IPS DF 6.9 (cell line): Measurements from ENCODE around the gene EPHB4.
"Not testable (repeated sequence)": the region's sequence is repeated elsewhere in the genome, so short reads cannot be mapped to it uniquely, and the experiment has no call there.

ENCODE experiments used
- DNase-seq: peaks from one replicate; pipeline ENCODE4 v3.0.0-alpha.2; 2013; ENCODE audit warnings: low read depth, low spot score
- H3K27ac ChIP-seq: one replicate; pipeline ENCODE4 v1.5.1; 2013; ENCODE audit warnings: low read length, control low read depth
- H3K27me3 ChIP-seq: 2 replicates; pipeline ENCODE4 v1.6.1; 2013; ENCODE audit warnings: mild to moderate bottlenecking, low read length; ENCODE audit not compliant: control insufficient read depth, insufficient read depth
- H3K36me3 ChIP-seq: 2 replicates; pipeline ENCODE4 v1.6.1; 2013; ENCODE audit warnings: low read length; ENCODE audit not compliant: control insufficient read depth, insufficient read depth
- H3K4me1 ChIP-seq: 2 replicates; pipeline ENCODE4 v1.6.1; 2013; ENCODE audit warnings: low read length; ENCODE audit not compliant: control insufficient read depth, insufficient read depth
- H3K4me3 ChIP-seq: 2 replicates; pipeline ENCODE4 v1.5.1; 2013; ENCODE audit warnings: mild to moderate bottlenecking, low read length
- H3K9me3 ChIP-seq: 2 replicates; pipeline ENCODE4 v1.6.1; 2013; ENCODE audit warnings: low read length, inconsistent platforms; ENCODE audit not compliant: control insufficient read depth, insufficient read depth
- WGBS: extraction: QIAGEN DNeasy Blood & Tissue Kit; methylation state at CpG from one replicate; pipeline ENCODE4 v1.1.7; 2013; ENCODE audit warnings: mixed read lengths, missing lambda C conversion rate; ENCODE audit not compliant: insufficient read length, insufficient coverage; 5-methylcytosine and 5-hydroxymethylcytosine counted together

Gene EPHB4

GRCh38 chr7:100785878-100786277 lies 41.4 kb downstream of the EPHB4 start:
- Histone ChIP-seq H3K4me3 (no peak overlapping the region), H3K27me3 (no peaks in the 10 kb centered on the region), H3K4me1 (peaks cover 2% of the 10 kb centered on the region), H3K9me3 (no peaks in the 10 kb centered on the region), H3K27ac (no peak overlapping the region), H3K36me3 (no peaks in the 10 kb centered on the region)
- WGBS: no CpG with 5 or more reads among the region's 17 CpGs
- DNase-seq: no peak

GRCh38 chr7:100783804-100784203 lies 43.5 kb downstream of the EPHB4 start:
- H3K4me1 ChIP-seq: no peaks in the 10 kb centered on the region; the same call in 1 of the 2 replicates
- H3K9me3 ChIP-seq: no peaks in the 10 kb centered on the region
- no peak for DNase-seq
- H3K27me3 ChIP-seq: no peaks in the 10 kb centered on the region
- no peaks in the 10 kb centered on the region for H3K36me3 ChIP-seq
- WGBS: no CpG with 5 or more reads among the region's 2 CpGs
- H3K4me3 ChIP-seq: no peak overlapping the region
- H3K27ac ChIP-seq: no peak overlapping the region

GRCh38 chr7:100781255-100781654 lies 46.1 kb downstream of the EPHB4 start:
- Histone ChIP-seq H3K4me1 (no peaks in the 10 kb centered on the region; the same call in 1 of the 2 replicates), H3K27me3 (no peaks in the 10 kb centered on the region), H3K9me3 (no peaks in the 10 kb centered on the region), H3K27ac (no peak overlapping the region), H3K4me3 (no peak overlapping the region), H3K36me3 (no peaks in the 10 kb centered on the region)
- DNase-seq: no peak
- WGBS: no CpG with 5 or more reads among the region's 7 CpGs

GRCh38 chr7:100779359-100779758 lies 48.0 kb downstream of the EPHB4 start:
- H3K27me3 ChIP-seq: no peaks in the 10 kb centered on the region
- no CpG with 5 or more reads among the region's 17 CpGs for WGBS

GRCh38 chr7:100778061-100778621 lies 49.2 kb downstream of the EPHB4 start:
- Histone ChIP-seq H3K27me3 (no peaks in the 10 kb centered on the region), H3K4me3 (no peak overlapping the region), H3K36me3 (no peaks in the 10 kb centered on the region), H3K4me1 (no peaks in the 10 kb centered on the region), H3K27ac (no peak overlapping the region), H3K9me3 (no peaks in the 10 kb centered on the region)
- DNase-seq: no peak
- no CpG with 5 or more reads among the region's 6 CpGs for WGBS

More at GRCh38 chr7:100779359-100779758, 48.0 kb downstream of the EPHB4 start:
- no peak for DNase-seq
- no peaks in the 10 kb centered on the region for H3K9me3 ChIP-seq
- H3K27ac ChIP-seq: no peak overlapping the region
- H3K4me3 ChIP-seq: no peak overlapping the region
- H3K36me3 ChIP-seq: no peaks in the 10 kb centered on the region
- no peaks in the 10 kb centered on the region for H3K4me1 ChIP-seq

- Histone ChIP-seq H3K9me3 (no peaks in the 10 kb centered on the region), H3K4me3 (no peak overlapping the region; the same call in 1 of the 2 replicates), H3K36me3 (no peaks in the 10 kb centered on the region), H3K27me3 (no peaks in the 10 kb centered on the region), H3K4me1 (no peaks in the 10 kb centered on the region), H3K27ac (no peak overlapping the region)
- WGBS: no CpG with 5 or more reads among the region's 9 CpGs
- no peak for DNase-seq
Measured at GRCh38 chr7:100773491-100773890, 53.8 kb downstream of the EPHB4 start.

GRCh38 chr7:100768784-100769183 lies 58.5 kb downstream of the EPHB4 start:
- Histone ChIP-seq H3K36me3 (no peaks in the 10 kb centered on the region), H3K4me1 (no peaks in the 10 kb centered on the region), H3K4me3 (no peak overlapping the region), H3K27ac (no peak overlapping the region), H3K9me3 (no peaks in the 10 kb centered on the region), H3K27me3 (no peaks in the 10 kb centered on the region)
- no CpG with 5 or more reads among the region's 7 CpGs for WGBS
- DNase-seq: no peak

- Histone ChIP-seq H3K27me3 (no peaks in the 10 kb centered on the region), H3K4me3 (no peak overlapping the region), H3K36me3 (no peaks in the 10 kb centered on the region), H3K9me3 (no peaks in the 10 kb centered on the region), H3K4me1 (no peaks in the 10 kb centered on the region), H3K27ac (no peak overlapping the region)
- no peak for DNase-seq
- no CpG with 5 or more reads among the region's 16 CpGs for WGBS
Measured at GRCh38 chr7:100765250-100765649, 62.1 kb downstream of the EPHB4 start.

- no peaks in the 10 kb centered on the region for H3K9me3 ChIP-seq
- H3K36me3 ChIP-seq: no peaks in the 10 kb centered on the region
- no peak overlapping the region for H3K4me3 ChIP-seq
- no peaks in the 10 kb centered on the region for H3K4me1 ChIP-seq
- no peaks in the 10 kb centered on the region for H3K27me3 ChIP-seq
- no CpG with 5 or more reads among the region's 10 CpGs for WGBS
- no peak for DNase-seq
- no peak overlapping the region for H3K27ac ChIP-seq
Measured at GRCh38 chr7:100764841-100765240, 62.5 kb downstream of the EPHB4 start.

- Histone ChIP-seq H3K27me3 (no peaks in the 10 kb centered on the region), H3K36me3 (no peaks in the 10 kb centered on the region), H3K27ac (no peak overlapping the region), H3K4me3 (no peak overlapping the region), H3K9me3 (no peaks in the 10 kb centered on the region), H3K4me1 (no peaks in the 10 kb centered on the region)
- WGBS: no CpG with 5 or more reads among the region's 14 CpGs
- no peak for DNase-seq
Measured at GRCh38 chr7:100763556-100764140, 63.7 kb downstream of the EPHB4 start.

- not testable (repeated sequence) for H3K4me3 ChIP-seq, H3K27me3 ChIP-seq, H3K36me3 ChIP-seq, H3K27ac ChIP-seq, DNase-seq, H3K4me1 ChIP-seq, H3K9me3 ChIP-seq
- WGBS: no CpG with 5 or more reads among the region's 5 CpGs
Measured at GRCh38 chr7:100762841-100763240, 64.5 kb downstream of the EPHB4 start.
